Parathyroid adenoma (tissue), 2 donors: Measurements from ENCODE around the gene ERBB2.
"Not testable (repeated sequence)": the region's sequence is repeated elsewhere in the genome, so short reads cannot be mapped to it uniquely, and the experiment has no call there.

Experiments
- H2AFZ ChIP-seq: fragments of 300-600 bp; sonication (generic); one replicate; pipeline ENCODE4 v1.7.0; 2017; ENCODE audit warnings: antibody characterized with exemption, mild to moderate bottlenecking
- H3K27ac ChIP-seq: fragments of 300-600 bp; sonication (generic); one replicate; pipeline ENCODE4 v1.7.0; 2017
- H3K27me3 ChIP-seq: fragments of 300-600 bp; sonication (generic); one replicate; pipeline ENCODE4 v1.7.0; 2017; ENCODE audit warnings: low read length; ENCODE audit not compliant: control insufficient read depth, insufficient read depth
- H3K36me3 ChIP-seq: fragments of 300-600 bp; sonication (generic); one replicate; pipeline ENCODE4 v1.7.0; 2017; ENCODE audit warnings: low read length; ENCODE audit not compliant: control insufficient read depth, insufficient read depth
- H3K4me1 ChIP-seq: fragments of 300-600 bp; sonication (generic); one replicate; pipeline ENCODE4 v1.7.0; 2017; ENCODE audit warnings: control low read depth
- H3K4me2 ChIP-seq: fragments of 300-600 bp; sonication (generic); one replicate; pipeline ENCODE4 v1.7.0; 2017; ENCODE audit warnings: low read length
- H3K4me3 ChIP-seq: fragments of 300-600 bp; sonication (generic); one replicate; pipeline ENCODE4 v1.7.0; 2017; ENCODE audit warnings: low read depth, low read length
- H3K79me2 ChIP-seq: fragments of 300-600 bp; sonication (generic); one replicate; pipeline ENCODE4 v1.7.0; 2017; ENCODE audit warnings: control low read depth
- H3K9ac ChIP-seq: fragments of 300-600 bp; sonication (generic); one replicate; pipeline ENCODE4 v1.7.0; 2017; ENCODE audit warnings: mild to moderate bottlenecking
- H3K9me3 ChIP-seq: fragments of 300-600 bp; sonication (generic); one replicate; pipeline ENCODE4 v1.7.0; 2017; ENCODE audit warnings: low read length; ENCODE audit not compliant: control insufficient read depth
- CTCF ChIP-seq: fragments of 300-600 bp; sonication (generic); IDR thresholded peaks from one replicate; pipeline ENCODE4 v1.7.0; 2017; ENCODE audit warnings: antibody characterized with exemption, mild to moderate bottlenecking
- donor health status: primary hyperparathyroidism.

Gene ERBB2

GRCh38 chr17:39761861-39762496, 62.1 kb downstream of the ERBB2 start:
- Histone ChIP-seq H3K36me3 (no peaks in the 10 kb centered on the region), H2AFZ (no peak overlapping the region), H3K4me2 (no peak overlapping the region), H3K4me1 (no peaks in the 10 kb centered on the region), H3K27ac (no peak overlapping the region), H3K4me3 (no peak overlapping the region), H3K27me3 (no peaks in the 10 kb centered on the region), H3K79me2 (no peaks in the 10 kb centered on the region), H3K9me3 (no peaks in the 10 kb centered on the region), H3K9ac (no peak overlapping the region)
- no peak for TF ChIP-seq CTCF

GRCh38 chr17:39763051-39763820, 63.4 kb downstream of the ERBB2 start:
- Histone ChIP-seq H3K79me2 (no peaks in the 10 kb centered on the region), H3K27ac (no peak overlapping the region), H3K36me3 (no peaks in the 10 kb centered on the region), H3K4me1 (no peaks in the 10 kb centered on the region), H3K4me2 (no peak overlapping the region), H3K9ac (no peak overlapping the region), H3K27me3 (no peaks in the 10 kb centered on the region), H3K9me3 (no peaks in the 10 kb centered on the region), H3K4me3 (no peak overlapping the region), H2AFZ (no peak overlapping the region)
- no peak for TF ChIP-seq CTCF

- H3K4me2 ChIP-seq, H3K4me1 ChIP-seq, H3K36me3 ChIP-seq, H3K9ac ChIP-seq, H2AFZ ChIP-seq, H3K79me2 ChIP-seq, H3K4me3 ChIP-seq, H3K27me3 ChIP-seq, H3K27ac ChIP-seq, H3K9me3 ChIP-seq: not testable (repeated sequence)
Measured at GRCh38 chr17:39764171-39764570, 64.3 kb downstream of the ERBB2 start.

- H3K4me2 ChIP-seq: no peak overlapping the region
- H3K9me3 ChIP-seq: no peaks in the 10 kb centered on the region
- H3K79me2 ChIP-seq: no peaks in the 10 kb centered on the region
- H3K9ac ChIP-seq: no peak overlapping the region
- no peak for TF ChIP-seq CTCF
- H3K27me3 ChIP-seq: no peaks in the 10 kb centered on the region
- no peak overlapping the region for H3K27ac ChIP-seq
- no peaks in the 10 kb centered on the region for H3K36me3 ChIP-seq
- no peak overlapping the region for H2AFZ ChIP-seq
- peaks cover 6% of the 10 kb centered on the region for H3K4me1 ChIP-seq
- H3K4me3 ChIP-seq: no peak overlapping the region
Measured at GRCh38 chr17:39765175-39765574, 65.3 kb downstream of the ERBB2 start.

- H3K4me1 ChIP-seq: peaks cover 8% of the 10 kb centered on the region
- H2AFZ ChIP-seq: no peak overlapping the region
- no peaks in the 10 kb centered on the region for H3K36me3 ChIP-seq
- H3K4me2 ChIP-seq: no peak overlapping the region
- no peaks in the 10 kb centered on the region for H3K27me3 ChIP-seq
- H3K4me3 ChIP-seq: no peak overlapping the region
- H3K9me3 ChIP-seq: no peaks in the 10 kb centered on the region
- H3K9ac ChIP-seq: no peak overlapping the region
- no peak for TF ChIP-seq CTCF
- H3K79me2 ChIP-seq: no peaks in the 10 kb centered on the region
- no peak overlapping the region for H3K27ac ChIP-seq
Measured at GRCh38 chr17:39765766-39766165, 65.9 kb downstream of the ERBB2 start.
